H1 (cell line): ENCODE data around the gene PLCB1. TPM values are rescaled to one million over a fixed set of nuclear protein-coding genes. Genes with fewer than 3 reads are reported as not detected.

Experiments used
- CTCF ChIA-PET: fragments of 300-600 bp; sonication (Branson Sonifier 250); formaldehyde crosslinking; loops from one replicate; lab custom pipeline; 2021; ENCODE audit not compliant: partially characterized antibody; lab: Charles Lee
- POLR2A ChIA-PET: fragments of 300-600 bp; sonication (Branson Sonifier 250); formaldehyde crosslinking; loops from one replicate; lab custom pipeline; 2021; ENCODE audit warnings: inconsistent platforms; ENCODE audit not compliant: partially characterized antibody; lab: Charles Lee
- DNase-seq, 2 experiments: peaks; one replicate each; pipeline versions ENCODE4 v3.0.0 to v3.0.0-alpha.2; 2010 to 2022; ENCODE audit warnings: low spot score in 2 of 2, low read depth in 1 of 2, mixed read lengths in 1 of 2
- FAIRE-seq: peaks from 2 replicates; lab custom pipeline; 2011; peaks lifted over from hg19 to GRCh38; lab: Jason Lieb, UNC
- H2AFZ ChIP-seq: 2 replicates; pipeline ENCODE4 v1.8.1; 2012; ENCODE audit warnings: low read length, inconsistent platforms
- H2AK5ac ChIP-seq: 2 replicates; pipeline ENCODE4 v1.6.1; 2013; ENCODE audit warnings: low read depth, low read length
- H2BK120ac ChIP-seq: replicated peaks from 2 replicates; pipeline ENCODE3; 2013; ENCODE audit warnings: low read depth, low read length, inconsistent platforms
- H2BK12ac ChIP-seq: 2 replicates; pipeline ENCODE4 v1.6.1; 2013; ENCODE audit warnings: low read depth, low read length
- H2BK15ac ChIP-seq: 2 replicates; pipeline ENCODE4 v1.6.1; 2013; ENCODE audit warnings: low read length
- H2BK20ac ChIP-seq: 2 replicates; pipeline ENCODE4 v1.6.1; 2013; ENCODE audit warnings: low read length
- H2BK5ac ChIP-seq: 2 replicates; pipeline ENCODE4 v1.6.1; 2013; ENCODE audit warnings: low read depth, low read length
- H3K14ac ChIP-seq: 2 replicates; pipeline ENCODE4 v1.6.1; 2013; ENCODE audit warnings: inconsistent platforms; ENCODE audit not compliant: insufficient read length
- H3K18ac ChIP-seq: 2 replicates; pipeline ENCODE4 v1.6.1; 2013; ENCODE audit warnings: low read length; ENCODE audit errors: extremely low read depth
- H3K23ac ChIP-seq: 2 replicates; pipeline ENCODE4 v1.6.1; 2013; ENCODE audit warnings: inconsistent platforms; ENCODE audit not compliant: insufficient read length
- H3K23me2 ChIP-seq: 2 replicates; pipeline ENCODE4 v1.6.1; 2013; ENCODE audit warnings: low read depth, low read length
- H3K27ac ChIP-seq: 2 replicates; pipeline ENCODE4 v1.6.1; 2011; ENCODE audit warnings: low read depth, low read length, inconsistent platforms
- H3K27me3 ChIP-seq, 4 experiments: replicated peaks in 1 of 4; 1 replicate in 1 of 4; 2 replicates in 3 of 4; pipeline versions ENCODE4 v1.6.1 to v1.8.1; 2011 to 2013; ENCODE audit warnings: low read length in 3 of 4, mild to moderate bottlenecking in 3 of 4, inconsistent platforms in 2 of 4, mixed read lengths in 2 of 4, moderate library complexity in 1 of 4; ENCODE audit not compliant: control insufficient read depth in 3 of 4, insufficient read depth in 3 of 4; ENCODE audit errors: extremely low read depth in 1 of 4
- H3K36me3 ChIP-seq, 4 experiments: 2 replicates each; pipeline versions ENCODE4 v1.6.1 to v1.8.1; 2011 to 2013; ENCODE audit warnings: mild to moderate bottlenecking in 4 of 4, low read length in 3 of 4, moderate library complexity in 2 of 4, control low read depth in 1 of 4, inconsistent platforms in 1 of 4; ENCODE audit not compliant: insufficient read depth in 4 of 4, control insufficient read depth in 2 of 4
- H3K4ac ChIP-seq: replicated peaks from 2 replicates; pipeline ENCODE3; 2013; ENCODE audit warnings: low read length, low read depth, mixed read lengths, inconsistent platforms; ENCODE audit not compliant: insufficient read length
- H3K4me1 ChIP-seq, 4 experiments: replicated peaks in 1 of 4; 1 replicate in 1 of 4; 2 replicates in 3 of 4; pipeline versions ENCODE4 v1.6.1 to v1.8.1; 2011 to 2013; ENCODE audit warnings: low read length in 3 of 4, inconsistent platforms in 2 of 4, mixed read lengths in 1 of 4; ENCODE audit not compliant: insufficient read depth in 4 of 4, control insufficient read depth in 3 of 4
- H3K4me2 ChIP-seq, 2 experiments: 2 replicates each; pipeline versions ENCODE4 v1.6.1 to v1.8.1; 2011 to 2013; ENCODE audit warnings: low read depth in 2 of 2, low read length in 2 of 2, control low read depth in 1 of 2, inconsistent platforms in 1 of 2, mild to moderate bottlenecking in 1 of 2; ENCODE audit not compliant: insufficient read depth in 1 of 2
- H3K4me3 ChIP-seq, 4 experiments: fragments of 200-600, 300-600 bp in 1 of 4; sonication (generic), shearing (Covaris generic), sonication (Bioruptor Twin) in 1 of 4; 2 replicates each; pipeline versions ENCODE4 v1.5.1 to v1.8.1; 2011 to 2016; ENCODE audit warnings: low read length in 4 of 4, low read depth in 3 of 4, control low read depth in 2 of 4, inconsistent platforms in 2 of 4, mild to moderate bottlenecking in 2 of 4, mixed read lengths in 1 of 4, moderate library complexity in 1 of 4; ENCODE audit not compliant: insufficient read depth in 2 of 4; ENCODE audit errors: extremely low read depth in 1 of 4
- H3K56ac ChIP-seq: replicated peaks from 2 replicates; pipeline ENCODE3; 2013; ENCODE audit warnings: low read depth, mild to moderate bottlenecking, mixed read lengths, low read length, inconsistent platforms; ENCODE audit not compliant: insufficient read length
- H3K79me1 ChIP-seq: 2 replicates; pipeline ENCODE4 v1.6.1; 2013; ENCODE audit warnings: low read depth, low read length, control low read depth
- H3K79me2 ChIP-seq, 2 experiments: 2 replicates each; pipeline versions ENCODE4 v1.6.1 to v1.8.1; 2012 to 2013; ENCODE audit warnings: low read length in 2 of 2, mild to moderate bottlenecking in 2 of 2, inconsistent platforms in 1 of 2; ENCODE audit not compliant: insufficient read depth in 2 of 2, control insufficient read depth in 1 of 2
- H3K9ac ChIP-seq, 4 experiments: replicated peaks in 1 of 4; 1 replicate in 1 of 4; 2 replicates in 3 of 4; pipeline versions ENCODE4 v1.6.1 to v1.8.1; 2011 to 2013; ENCODE audit warnings: low read depth in 3 of 4, low read length in 3 of 4, control low read depth in 2 of 4, mild to moderate bottlenecking in 2 of 4, moderate library complexity in 2 of 4, inconsistent platforms in 1 of 4; ENCODE audit errors: extremely low read depth in 1 of 4
- H3K9me3 ChIP-seq, 2 experiments: 2 replicates each; pipeline versions ENCODE4 v1.6.1 to v1.8.1; 2012 to 2013; ENCODE audit warnings: mild to moderate bottlenecking in 2 of 2, moderate library complexity in 2 of 2, control low read depth in 1 of 2, inconsistent platforms in 1 of 2, low read depth in 1 of 2, low read length in 1 of 2, mixed read lengths in 1 of 2; ENCODE audit not compliant: insufficient read depth in 2 of 2
- H4K20me1 ChIP-seq, 2 experiments: replicated peaks in 1 of 2; 2 replicates each; pipeline versions ENCODE3 to v1.8.1; 2011 to 2013; ENCODE audit warnings: inconsistent platforms in 2 of 2, low read length in 2 of 2, mild to moderate bottlenecking in 1 of 2; ENCODE audit not compliant: insufficient read depth in 2 of 2, control insufficient read depth in 1 of 2
- H4K5ac ChIP-seq: 2 replicates; pipeline ENCODE4 v1.6.1; 2013; ENCODE audit warnings: low read length, low read depth, mixed read lengths, inconsistent platforms; ENCODE audit not compliant: insufficient read length
- H4K8ac ChIP-seq: 2 replicates; pipeline ENCODE4 v1.8.0; 2013; ENCODE audit warnings: mild to moderate bottlenecking, moderate library complexity, low read length, inconsistent platforms; ENCODE audit not compliant: insufficient read depth; ENCODE audit errors: extremely low read depth
- H4K91ac ChIP-seq: replicated peaks from 2 replicates; pipeline ENCODE3; 2013; ENCODE audit warnings: low read length, mixed read lengths, inconsistent platforms; ENCODE audit not compliant: insufficient read length
- CBX5 ChIP-seq: fragments of 300-800, 300-1000 bp; sonication (generic); IDR thresholded peaks from 2 replicates; pipeline ENCODE4 v1.7.1; 2016; ENCODE audit warnings: antibody characterized with exemption, low read length, low read depth
- CHD2 ChIP-seq: IDR thresholded peaks from 2 replicates; pipeline ENCODE4 v1.6.1; 2012; ENCODE audit warnings: low read length, improper control_type of control experiment
- CREB1 ChIP-seq: IDR thresholded peaks from 2 replicates; pipeline ENCODE4 v1.6.1; 2012; ENCODE audit warnings: inconsistent platforms
- E2F6 ChIP-seq: IDR thresholded peaks from 2 replicates; pipeline ENCODE4 v1.6.1; 2012; ENCODE audit warnings: inconsistent platforms
- GABPA ChIP-seq: IDR thresholded peaks from 2 replicates; pipeline ENCODE4 v1.6.1; 2011; ENCODE audit warnings: mild to moderate bottlenecking, low read length, moderate library complexity, borderline replicate concordance; ENCODE audit not compliant: insufficient read depth
- GTF2F1 ChIP-seq: IDR thresholded peaks from 2 replicates; pipeline ENCODE4 v1.6.1; 2012; ENCODE audit warnings: low read depth, low read length, improper control_type of control experiment, borderline replicate concordance
- JUN ChIP-seq: IDR thresholded peaks from 2 replicates; pipeline ENCODE4 v1.6.1; 2011; ENCODE audit warnings: low read depth, mild to moderate bottlenecking, improper control_type of control experiment, low read length
- NRF1 ChIP-seq: IDR thresholded peaks from 2 replicates; pipeline ENCODE4 v1.6.1; 2011; ENCODE audit warnings: mild to moderate bottlenecking, low read depth, low read length, improper control_type of control experiment
- PHF8 ChIP-seq: fragments of 200-600 bp; sonication (generic); conservative IDR thresholded peaks from 2 replicates; pipeline ENCODE4 v1.7.1; 2012; ENCODE audit warnings: low read depth, mild to moderate bottlenecking, inconsistent platforms, low read length, moderate library complexity
- POLR2A ChIP-seq, 2 experiments: IDR thresholded peaks; 1 replicate in 1 of 2; 2 replicates in 1 of 2; pipeline ENCODE4 v1.6.1; 2011; ENCODE audit warnings: low read depth in 2 of 2, low read length in 2 of 2, mild to moderate bottlenecking in 2 of 2; ENCODE audit errors: control extremely low read depth in 1 of 2
- RAD21 ChIP-seq, 2 experiments: IDR thresholded peaks in 1 of 2; conservative IDR thresholded peaks in 1 of 2; 2 replicates each; pipeline ENCODE4 v1.6.1; 2011; ENCODE audit warnings: low read depth in 2 of 2, low read length in 2 of 2, improper control_type of control experiment in 1 of 2, inconsistent platforms in 1 of 2, mild to moderate bottlenecking in 1 of 2, moderate library complexity in 1 of 2
- RFX5 ChIP-seq: IDR thresholded peaks from 2 replicates; pipeline ENCODE4 v1.6.1; 2011; ENCODE audit warnings: low read depth, low read length, improper control_type of control experiment, borderline replicate concordance
- SIRT6 ChIP-seq: IDR thresholded peaks from one replicate; pipeline ENCODE4 v1.7.1; 2012; ENCODE audit warnings: low read length, inconsistent platforms
- TBP ChIP-seq: IDR thresholded peaks from 2 replicates; pipeline ENCODE4 v1.6.1; 2011; ENCODE audit warnings: low read depth, low read length, improper control_type of control experiment
- ZNF274 ChIP-seq: IDR thresholded peaks from 2 replicates; pipeline ENCODE4 v1.7.0; 2012; ENCODE audit warnings: low read length, borderline replicate concordance; ENCODE audit errors: extremely low read depth
- WGBS, 2 experiments: shearing (Covaris generic) in 1 of 2; methylation state at CpG; one replicate each; pipeline versions ENCODE4 v1.1.6 to v1.1.7; 2013 to 2015; ENCODE audit warnings: low lambda C conversion rate in 2 of 2, mixed read lengths in 2 of 2, inconsistent platforms in 1 of 2, low coverage in 1 of 2, missing lambda C conversion rate in 1 of 2; ENCODE audit not compliant: insufficient replicate concordance in 2 of 2, insufficient coverage in 1 of 2, insufficient read length in 1 of 2; ENCODE audit errors: extremely low coverage in 1 of 2, missing lambda C conversion rate in 1 of 2; 5-methylcytosine and 5-hydroxymethylcytosine counted together
- polyA plus RNA-seq, 7 experiments: library from polyadenylated mRNA; depleted of rRNA in 3 of 7; stranded (reverse) in 5 of 7; unstranded in 2 of 7; fragments of >200 nt in 5 of 7; fragments of 200-250 nt in 2 of 7; gene quantifications; 1 replicate in 5 of 7; 2 replicates in 1 of 7; 4 replicates in 1 of 7; pipeline versions ENCODE4 v1.2.1 to v1.2.3, GENCODE V29; 2011 to 2013; ENCODE audit warnings: missing spikeins in 2 of 7, mixed read lengths in 2 of 7
- total RNA-seq: library from RNA; stranded (reverse); fragmentation: NEBNext Ultra II Directional; extraction: Animal tissue kit (Norgen Biotek cat#: 25700); gene quantifications from 2 replicates; pipeline ENCODE4 v1.2.1, GENCODE V29; 2021

The PLCB1 gene
- total and polyA plus RNA-seq, 2 of the 8 experiments (the other 6 are each of a cell fraction or from before 2014, with no cell fraction given): 2.6 to 9.1 TPM

- FAIRE-seq (no peak), DNase-seq (no peak)
- Histone ChIP-seq H3K27ac (no peak overlapping the region), H4K5ac (no peak overlapping the region), H3K4me2 (no peak overlapping the region), H3K14ac (no peak overlapping the region), H3K23me2 (no peaks in the 10 kb centered on the region), H3K79me1 (no peaks in the 10 kb centered on the region), H4K91ac (no peak overlapping the region), H3K23ac (no peak overlapping the region), H4K8ac (no peak overlapping the region), H2AFZ (no peak overlapping the region), H3K4me1 (no peaks in the 10 kb centered on the region; a peak in 1 of 7 replicates), H2BK15ac (no peak overlapping the region), H2BK12ac (no peak overlapping the region), H2AK5ac (no peak overlapping the region), H3K56ac (no peak overlapping the region), H4K20me1 (no peaks in the 10 kb centered on the region), H2BK20ac (no peak overlapping the region), H3K27me3 (no peaks in the 10 kb centered on the region), H3K9ac (no peak overlapping the region), H3K18ac (no peak overlapping the region), H3K79me2 (no peaks in the 10 kb centered on the region), H2BK120ac (no peak overlapping the region), H3K9me3 (no peaks in the 10 kb centered on the region), H3K4me3 (no peak overlapping the region), H3K4ac (no peak overlapping the region), H3K36me3 (no peaks in the 10 kb centered on the region), H2BK5ac (no peak overlapping the region)
- POLR2A ChIA-PET: no interaction called here
- CTCF ChIA-PET: no interaction called here
- 94% methylated on average over 1 of the region's 1 CpG; no CpG with 5 or more reads in 1 of the 2 experiments for WGBS, 2 experiments
- TF ChIP-seq ZNF274 (no peak), JUN (no peak), POLR2A (IDR thresholded peaks at IDR 0.05; ENCODE audit: control extremely low read depth in 1 of 2, low read depth in 2 of 2, low read length in 2 of 2) (no peak), CREB1 (no peak), GTF2F1 (no peak), CHD2 (no peak), PHF8 (no peak), GABPA (no peak), RFX5 (no peak), E2F6 (no peak), NRF1 (no peak), SIRT6 (no peak), TBP (no peak), RAD21 (IDR thresholded peaks at IDR 0.05 in 1 of 2, conservative IDR thresholded peaks at IDR 0.05 in 1 of 2; ENCODE audit: low read depth in 2 of 2, low read length in 2 of 2) (no peak), CBX5 (no peak)
Observed at GRCh38 chr20:8346700-8347270, 214.7 kb downstream of the PLCB1 start.
